H9 (cell line): Measurements from ENCODE around the gene HTR5A. TPM values are rescaled to one million over a fixed set of nuclear protein-coding genes. Genes with fewer than 3 reads are reported as not detected.

ENCODE experiments used
- DNase-seq: peaks from one replicate; pipeline ENCODE4 v3.0.0-alpha.2; 2017
- H2AFZ ChIP-seq: one replicate; pipeline ENCODE4 v1.6.1; 2013; ENCODE audit warnings: mild to moderate bottlenecking, low read length, control low read depth, moderate library complexity
- H2AK5ac ChIP-seq: 2 replicates; pipeline ENCODE4 v1.6.1; 2013; ENCODE audit warnings: low read length, control low read depth, mixed read lengths; ENCODE audit not compliant: insufficient read length
- H2BK120ac ChIP-seq: one replicate; pipeline ENCODE4 v1.6.1; 2013; ENCODE audit warnings: low read depth, mild to moderate bottlenecking, low read length, control low read depth, inconsistent platforms; ENCODE audit not compliant: poor library complexity, severe bottlenecking
- H2BK12ac ChIP-seq: 2 replicates; pipeline ENCODE4 v1.6.1; 2013; ENCODE audit warnings: low read length, control low read depth, mixed read lengths, low read depth; ENCODE audit not compliant: insufficient read length
- H2BK15ac ChIP-seq: 2 replicates; pipeline ENCODE4 v1.6.1; 2013; ENCODE audit warnings: low read depth, low read length, control low read depth
- H2BK20ac ChIP-seq: one replicate; pipeline ENCODE4 v1.6.1; 2013; ENCODE audit warnings: low read depth, mild to moderate bottlenecking, low read length, control low read depth, inconsistent platforms; ENCODE audit not compliant: poor library complexity, severe bottlenecking
- H2BK5ac ChIP-seq: 2 replicates; pipeline ENCODE4 v1.6.1; 2013; ENCODE audit warnings: low read length, control low read depth, mixed read lengths; ENCODE audit not compliant: insufficient read length
- H3K14ac ChIP-seq: 2 replicates; pipeline ENCODE4 v1.6.1; 2013; ENCODE audit warnings: low read length, control low read depth; ENCODE audit not compliant: insufficient read depth
- H3K18ac ChIP-seq: 2 replicates; pipeline ENCODE4 v1.6.1; 2013; ENCODE audit warnings: low read depth, mild to moderate bottlenecking, mixed read lengths, low read length, control low read depth; ENCODE audit not compliant: insufficient read length
- H3K23ac ChIP-seq: 2 replicates; pipeline ENCODE4 v1.6.1; 2013; ENCODE audit warnings: low read length, control low read depth, mixed read lengths, low read depth; ENCODE audit not compliant: insufficient read length
- H3K23me2 ChIP-seq: 2 replicates; pipeline ENCODE4 v1.6.1; 2013; ENCODE audit warnings: low read depth, mild to moderate bottlenecking, mixed read lengths, low read length, control low read depth; ENCODE audit not compliant: insufficient read length, poor library complexity, severe bottlenecking
- H3K27ac ChIP-seq: 2 replicates; pipeline ENCODE4 v1.5.1; 2013; ENCODE audit warnings: low read length, control low read depth, mixed read lengths, low read depth; ENCODE audit not compliant: insufficient read length
- H3K27me3 ChIP-seq: 2 replicates; pipeline ENCODE4 v1.6.1; 2013; ENCODE audit warnings: low read length, control low read depth, inconsistent platforms; ENCODE audit not compliant: insufficient read depth
- H3K4ac ChIP-seq: 2 replicates; pipeline ENCODE4 v1.6.1; 2013; ENCODE audit warnings: low read depth, mild to moderate bottlenecking, control low read depth, inconsistent platforms, low read length, moderate library complexity
- H3K4me1 ChIP-seq: 2 replicates; pipeline ENCODE4 v1.6.1; 2013; ENCODE audit warnings: low read length, control low read depth, inconsistent platforms; ENCODE audit not compliant: insufficient read depth
- H3K4me2 ChIP-seq: 2 replicates; pipeline ENCODE4 v1.6.1; 2013; ENCODE audit warnings: low read length, control low read depth, mixed read lengths; ENCODE audit not compliant: insufficient read length, insufficient read depth
- H3K56ac ChIP-seq: 2 replicates; pipeline ENCODE4 v1.6.1; 2013; ENCODE audit warnings: low read depth, mild to moderate bottlenecking, mixed read lengths, low read length, control low read depth; ENCODE audit not compliant: insufficient read length
- H3K79me1 ChIP-seq: 2 replicates; pipeline ENCODE4 v1.6.1; 2013; ENCODE audit warnings: low read depth, mild to moderate bottlenecking, moderate library complexity, low read length, control low read depth, inconsistent platforms; ENCODE audit not compliant: insufficient read depth, poor library complexity, severe bottlenecking
- H3K79me2 ChIP-seq: 2 replicates; pipeline ENCODE4 v1.6.1; 2013; ENCODE audit warnings: low read length, control low read depth, inconsistent platforms; ENCODE audit not compliant: insufficient read depth
- H3K9ac ChIP-seq: 2 replicates; pipeline ENCODE4 v1.6.1; 2013; ENCODE audit warnings: low read length, control low read depth, mixed read lengths; ENCODE audit not compliant: insufficient read length; ENCODE audit errors: extremely low read depth
- H3K9me3 ChIP-seq: one replicate; pipeline ENCODE4 v1.6.1; 2013; ENCODE audit warnings: low read depth, low read length, inconsistent platforms; ENCODE audit not compliant: control insufficient read depth
- H3T11ph ChIP-seq: one replicate; pipeline ENCODE4 v1.6.1; 2013; ENCODE audit warnings: mild to moderate bottlenecking, low read length, control low read depth, inconsistent platforms
- H4K20me1 ChIP-seq: one replicate; pipeline ENCODE4 v1.6.1; 2013; ENCODE audit not compliant: control insufficient read depth, insufficient read length, insufficient read depth
- H4K5ac ChIP-seq: 2 replicates; pipeline ENCODE4 v1.6.1; 2013; ENCODE audit warnings: low read depth, mild to moderate bottlenecking, mixed read lengths, low read length, control low read depth; ENCODE audit not compliant: insufficient read length
- H4K8ac ChIP-seq: replicated peaks from 2 replicates; pipeline ENCODE4 v1.6.1; 2013; ENCODE audit warnings: low read length, control low read depth, mixed read lengths, low read depth; ENCODE audit not compliant: insufficient read length
- H4K91ac ChIP-seq: 2 replicates; pipeline ENCODE4 v1.6.1; 2013; ENCODE audit warnings: low read depth, mild to moderate bottlenecking, moderate library complexity, mixed read lengths, low read length, control low read depth; ENCODE audit not compliant: insufficient read length
- H3K27ac Mint-ChIP-seq, 3 experiments: 2 replicates in 2 of 3; 3 replicates in 1 of 3; pipeline ENCODE4 v1.8.0; 2020 to 2021; ENCODE audit warnings: mixed read lengths in 3 of 3, mild to moderate bottlenecking in 1 of 3, moderate library complexity in 1 of 3
- H3K27me3 Mint-ChIP-seq: 2 replicates; pipeline ENCODE4 v1.8.0; 2021; ENCODE audit warnings: low read depth, mild to moderate bottlenecking, moderate library complexity, mixed read lengths
- H3K36me3 Mint-ChIP-seq, 3 experiments: 2 replicates in 2 of 3; 3 replicates in 1 of 3; pipeline ENCODE4 v1.8.0; 2020 to 2021; ENCODE audit warnings: low read depth in 3 of 3, mixed read lengths in 3 of 3; ENCODE audit not compliant: insufficient read depth in 1 of 3
- H3K4me1 Mint-ChIP-seq, 2 experiments: 2 replicates each; pipeline ENCODE4 v1.8.0; 2020; ENCODE audit warnings: mixed read lengths in 2 of 2
- H3K4me3 Mint-ChIP-seq, 2 experiments: 2 replicates in 1 of 2; 3 replicates in 1 of 2; pipeline ENCODE4 v1.8.0; 2020 to 2021; ENCODE audit warnings: mild to moderate bottlenecking in 2 of 2, mixed read lengths in 2 of 2, moderate library complexity in 1 of 2
- H3K9me3 Mint-ChIP-seq, 2 experiments: 2 replicates in 1 of 2; 3 replicates in 1 of 2; pipeline ENCODE4 v1.8.0; 2020; ENCODE audit warnings: mild to moderate bottlenecking in 2 of 2, mixed read lengths in 2 of 2, moderate library complexity in 1 of 2
- CTCF ChIP-seq: fragments of 200-600 bp; sonication (generic); conservative IDR thresholded peaks from 3 replicates; pipeline ENCODE4 v1.8.0; 2021; ENCODE audit warnings: antibody characterized with exemption, mild to moderate bottlenecking
- WGBS: extraction: QIAGEN DNeasy Blood & Tissue Kit; methylation state at CpG from one replicate; pipeline ENCODE4 v1.1.7; 2013; ENCODE audit warnings: missing lambda C conversion rate, low lambda C conversion rate, mixed read lengths; ENCODE audit not compliant: insufficient read length; ENCODE audit errors: extremely low coverage; 5-methylcytosine and 5-hydroxymethylcytosine counted together
- total RNA-seq: library from RNA; stranded (reverse); gene quantifications from 2 replicates; pipeline ENCODE4 v1.2.1, GENCODE V29; 2021

HTR5A gene
- total RNA-seq, 1 experiment from 2014 or later: not detected

- H3K4me1 ChIP-seq: no peaks in the 10 kb centered on the region; the same call in 1 of the 2 replicates
- H2BK120ac ChIP-seq: no peak overlapping the region
- H3K18ac ChIP-seq: no peak overlapping the region
- no peak overlapping the region for H3K56ac ChIP-seq
- no peak overlapping the region for H3K23ac ChIP-seq
- no peak overlapping the region for H4K91ac ChIP-seq
- H4K20me1 ChIP-seq: no peaks in the 10 kb centered on the region
- no peak overlapping the region for H3T11ph ChIP-seq
- no peaks in the 10 kb centered on the region for H3K23me2 ChIP-seq
- no peak overlapping the region for H4K8ac ChIP-seq
- no peak overlapping the region for H3K14ac ChIP-seq
- Mint-ChIP-seq H3K4me3 (no peak overlapping the region), H3K4me1 (peaks cover 7% of the 10 kb centered on the region in 2 experiments), H3K27ac (peak overlapping the region in 1 of 3 experiments; percentile 69; a peak in 2 of 7 replicates), H3K9me3 (peaks cover 7 to 30% of the 10 kb centered on the region in 2 experiments), H3K36me3 (peaks cover 0 to 25% (median 0%) of the 10 kb centered on the region in 3 experiments; a peak in 3 of 7 replicates), H3K27me3 (peaks cover 7% of the 10 kb centered on the region; the same call in 1 of the 2 replicates)
- H3K27ac ChIP-seq: peak overlapping the region; percentile 87
- H2BK15ac ChIP-seq: no peak overlapping the region
- no peak for TF ChIP-seq CTCF
- no peak overlapping the region for H2AK5ac ChIP-seq
- no peak overlapping the region for H3K9ac ChIP-seq
- peak overlapping the region; percentile 13 for H3K4me2 ChIP-seq
- no peak overlapping the region for H3K4ac ChIP-seq
- H2AFZ ChIP-seq: no peak overlapping the region
- no peak overlapping the region for H2BK20ac ChIP-seq
- H3K79me1 ChIP-seq: no peaks in the 10 kb centered on the region
- no peak for DNase-seq
- H3K9me3 ChIP-seq: no peaks in the 10 kb centered on the region
- no peaks in the 10 kb centered on the region for H3K27me3 ChIP-seq
- no peaks in the 10 kb centered on the region for H3K79me2 ChIP-seq
- H2BK5ac ChIP-seq: no peak overlapping the region
- H4K5ac ChIP-seq: no peak overlapping the region
- WGBS: no CpG with 5 or more reads among the region's 1 CpG
- H2BK12ac ChIP-seq: peak overlapping the region; percentile 14
Observed at GRCh38 chr7:155027879-155028278, 42.2 kb upstream of the HTR5A start.
